ENCODE data around the gene PHACTR1.

- TF ChIP-seq POLR2A (IDR thresholded peaks at IDR 0.05; ENCODE audit: low read depth, low read length), result no peak
- no peak for TF ChIP-seq TAF1 (IDR thresholded peaks at IDR 0.05; ENCODE audit: borderline replicate concordance, low read depth, low read length)
These were observed 524.8 kb downstream of the PHACTR1 start for GRCh38 chr6:13241364-13241763.

Measured in GM12892 (cell line).